IgD-negative memory B cell (primary cell): ENCODE results near the gene MECP2. TPM values are rescaled to one million over a fixed set of nuclear protein-coding genes. Genes with fewer than 3 reads are reported as not detected.

Source experiments
- H3K27ac Mint-ChIP-seq, 3 donors: one replicate each; pipeline ENCODE4 v1.8.0; 2020 to 2022; ENCODE audit warnings: mild to moderate bottlenecking in 3 of 3, mixed read lengths in 3 of 3, moderate library complexity in 1 of 3
- H3K27me3 Mint-ChIP-seq: one replicate; pipeline ENCODE4 v1.8.0; 2021; ENCODE audit warnings: mixed read lengths
- H3K36me3 Mint-ChIP-seq: one replicate; pipeline ENCODE4 v1.8.0; 2020; ENCODE audit warnings: mild to moderate bottlenecking, mixed read lengths
- H3K4me1 Mint-ChIP-seq, 3 donors: one replicate each; pipeline ENCODE4 v1.8.0; 2020 to 2022; ENCODE audit warnings: mixed read lengths in 3 of 3, mild to moderate bottlenecking in 1 of 3
- H3K4me3 Mint-ChIP-seq, 4 donors: one replicate each; pipeline ENCODE4 v1.8.0; 2020 to 2022; ENCODE audit warnings: mild to moderate bottlenecking in 4 of 4, mixed read lengths in 4 of 4, moderate library complexity in 3 of 4
- H3K9me3 Mint-ChIP-seq, 3 donors: one replicate each; pipeline ENCODE4 v1.8.0; 2020 to 2021; ENCODE audit warnings: mixed read lengths in 3 of 3, mild to moderate bottlenecking in 1 of 3
- polyA plus RNA-seq: library from polyadenylated mRNA; unstranded; fragments of 300-500 nt; fragmentation: Illumina TruSeq; gene quantifications from one replicate; pipeline ENCODE4 v1.2.3, GENCODE V29; 2021

Gene MECP2
- polyA plus RNA-seq, 1 donor from 2014 or later = 20.0 TPM

GRCh38 chrX:154123241-154124219 lies 26.0 kb upstream of the MECP2 start:
- Mint-ChIP-seq H3K27me3 (peaks cover 4% of the 10 kb centered on the region), H3K36me3 (peaks cover 2% of the 10 kb centered on the region), H3K9me3 (no peaks in the 10 kb centered on the region), H3K4me1 (peaks cover 6 to 13% (median 9%) of the 10 kb centered on the region in 3 donors), H3K27ac (peak overlapping the region in 2 of 3 donors; percentile 7 to 68), H3K4me3 (peak overlapping the region in 3 of 4 donors; percentile 12 to 68 (median 16))

- Mint-ChIP-seq H3K4me1 (peaks cover 6 to 13% (median 9%) of the 10 kb centered on the region in 3 donors), H3K27ac (no peak overlapping the region), H3K27me3 (peaks cover 4% of the 10 kb centered on the region), H3K4me3 (no peak overlapping the region), H3K9me3 (no peaks in the 10 kb centered on the region), H3K36me3 (peaks cover 2% of the 10 kb centered on the region)
Measured at GRCh38 chrX:154121961-154122360, 24.4 kb upstream of the MECP2 start.

GRCh38 chrX:154121207-154121606 lies 23.7 kb upstream of the MECP2 start:
- H3K4me1 Mint-ChIP-seq = peaks cover 6 to 13% (median 9%) of the 10 kb centered on the region in 3 donors
- peaks cover 2% of the 10 kb centered on the region for H3K36me3 Mint-ChIP-seq

GRCh38 chrX:154120567-154120966 lies 23.1 kb upstream of the MECP2 start:
- H3K4me3 Mint-ChIP-seq = no peak overlapping the region
- H3K27ac Mint-ChIP-seq = no peak overlapping the region
- H3K27me3 Mint-ChIP-seq = peaks cover 4% of the 10 kb centered on the region
- peaks cover 6 to 13% (median 9%) of the 10 kb centered on the region in 3 donors for H3K4me1 Mint-ChIP-seq
- H3K9me3 Mint-ChIP-seq = no peaks in the 10 kb centered on the region
- peaks cover 2% of the 10 kb centered on the region for H3K36me3 Mint-ChIP-seq

More at GRCh38 chrX:154121207-154121606, 23.7 kb upstream of the MECP2 start:
- Mint-ChIP-seq H3K4me3 (peak overlapping the region in 1 of 4 donors; percentile 1), H3K9me3 (no peaks in the 10 kb centered on the region), H3K27me3 (peaks cover 4% of the 10 kb centered on the region), H3K27ac (no peak overlapping the region)

- Mint-ChIP-seq H3K4me3 (no peak overlapping the region), H3K27ac (peak overlapping the region in 1 of 3 donors; percentile 68), H3K27me3 (peaks cover 4% of the 10 kb centered on the region), H3K9me3 (no peaks in the 10 kb centered on the region), H3K4me1 (peaks cover 3 to 5% (median 4%) of the 10 kb centered on the region in 3 donors), H3K36me3 (peaks cover 2% of the 10 kb centered on the region)
Measured at GRCh38 chrX:154117566-154117965, 20.0 kb upstream of the MECP2 start.

GRCh38 chrX:154116426-154117211 lies 19.1 kb upstream of the MECP2 start:
- no peak overlapping the region for H3K4me3 Mint-ChIP-seq
- peaks cover 2% of the 10 kb centered on the region for H3K36me3 Mint-ChIP-seq
- peaks cover 3 to 5% (median 4%) of the 10 kb centered on the region in 3 donors for H3K4me1 Mint-ChIP-seq
- H3K27me3 Mint-ChIP-seq = no peaks in the 10 kb centered on the region
- peak overlapping the region in 1 of 3 donors; percentile 49 for H3K27ac Mint-ChIP-seq
- no peaks in the 10 kb centered on the region for H3K9me3 Mint-ChIP-seq

GRCh38 chrX:154115750-154116149 lies 18.2 kb upstream of the MECP2 start:
- Mint-ChIP-seq H3K4me1 (peaks cover 3 to 5% (median 4%) of the 10 kb centered on the region in 3 donors), H3K27me3 (no peaks in the 10 kb centered on the region), H3K27ac (no peak overlapping the region), H3K4me3 (no peak overlapping the region), H3K9me3 (no peaks in the 10 kb centered on the region), H3K36me3 (peaks cover 2% of the 10 kb centered on the region)

- Mint-ChIP-seq H3K36me3 (no peaks in the 10 kb centered on the region), H3K4me1 (peaks cover 3 to 5% (median 4%) of the 10 kb centered on the region in 3 donors), H3K27ac (no peak overlapping the region), H3K27me3 (no peaks in the 10 kb centered on the region), H3K4me3 (no peak overlapping the region), H3K9me3 (no peaks in the 10 kb centered on the region)
Measured at GRCh38 chrX:154115071-154115470, 17.6 kb upstream of the MECP2 start.

GRCh38 chrX:154114652-154115051 lies 17.1 kb upstream of the MECP2 start:
- Mint-ChIP-seq H3K9me3 (no peaks in the 10 kb centered on the region), H3K36me3 (no peaks in the 10 kb centered on the region), H3K27me3 (no peaks in the 10 kb centered on the region), H3K27ac (no peak overlapping the region), H3K4me3 (no peak overlapping the region), H3K4me1 (peaks cover 3 to 5% (median 4%) of the 10 kb centered on the region in 3 donors)

- no peaks in the 10 kb centered on the region for H3K36me3 Mint-ChIP-seq
- no peaks in the 10 kb centered on the region for H3K9me3 Mint-ChIP-seq
- no peak overlapping the region for H3K4me3 Mint-ChIP-seq
- H3K27me3 Mint-ChIP-seq = no peaks in the 10 kb centered on the region
- peaks cover 3 to 5% (median 4%) of the 10 kb centered on the region in 3 donors for H3K4me1 Mint-ChIP-seq
- no peak overlapping the region for H3K27ac Mint-ChIP-seq
Measured at GRCh38 chrX:154113729-154114128, 16.2 kb upstream of the MECP2 start.

GRCh38 chrX:154098551-154098950 lies 1.0 kb upstream of the MECP2 start:
- Mint-ChIP-seq H3K27me3 (peaks cover 4% of the 10 kb centered on the region), H3K9me3 (no peaks in the 10 kb centered on the region), H3K4me1 (peaks cover 21 to 28% (median 27%) of the 10 kb centered on the region in 3 donors), H3K27ac (peak overlapping the region; percentile 79 to 93 (median 88)), H3K36me3 (no peaks in the 10 kb centered on the region), H3K4me3 (peak overlapping the region in 3 of 4 donors; percentile 82 to 88 (median 83))

GRCh38 chrX:154097003-154097588 lies 421 bp downstream of the MECP2 start:
- H3K27ac Mint-ChIP-seq = peak overlapping the region; percentile 65 to 93 (median 76)
- no peaks in the 10 kb centered on the region for H3K36me3 Mint-ChIP-seq
- no peaks in the 10 kb centered on the region for H3K9me3 Mint-ChIP-seq
- peak overlapping the region; percentile 86 to 98 (median 94) for H3K4me3 Mint-ChIP-seq
- H3K27me3 Mint-ChIP-seq = peaks cover 4% of the 10 kb centered on the region
- peaks cover 31 to 41% (median 39%) of the 10 kb centered on the region in 3 donors for H3K4me1 Mint-ChIP-seq

- Mint-ChIP-seq H3K4me1 (peaks cover 32 to 42% (median 39%) of the 10 kb centered on the region in 3 donors), H3K27ac (peak overlapping the region; percentile 65 to 93 (median 76)), H3K4me3 (peak overlapping the region; percentile 86 to 98 (median 94)), H3K27me3 (peaks cover 4% of the 10 kb centered on the region), H3K9me3 (no peaks in the 10 kb centered on the region), H3K36me3 (no peaks in the 10 kb centered on the region)
Measured at GRCh38 chrX:154096140-154097002, 1.1 kb downstream of the MECP2 start.

GRCh38 chrX:154094833-154095232 lies 2.7 kb downstream of the MECP2 start:
- H3K27me3 Mint-ChIP-seq = peaks cover 4% of the 10 kb centered on the region
- no peaks in the 10 kb centered on the region for H3K36me3 Mint-ChIP-seq
- no peaks in the 10 kb centered on the region for H3K9me3 Mint-ChIP-seq
- H3K4me1 Mint-ChIP-seq = peaks cover 35 to 49% (median 46%) of the 10 kb centered on the region in 3 donors
- peak overlapping the region; percentile 70 to 98 (median 90) for H3K4me3 Mint-ChIP-seq
- peak overlapping the region; percentile 41 to 65 (median 59) for H3K27ac Mint-ChIP-seq
